H9 (cell line): Measurements from ENCODE around the gene CCDC158. TPM values are rescaled to one million over a fixed set of nuclear protein-coding genes. Genes with fewer than 3 reads are reported as not detected.

ENCODE experiments used
- DNase-seq: peaks from one replicate; pipeline ENCODE4 v3.0.0-alpha.2; 2017
- H2AFZ ChIP-seq: one replicate; pipeline ENCODE4 v1.6.1; 2013; ENCODE audit warnings: mild to moderate bottlenecking, low read length, control low read depth, moderate library complexity
- H2AK5ac ChIP-seq: 2 replicates; pipeline ENCODE4 v1.6.1; 2013; ENCODE audit warnings: low read length, control low read depth, mixed read lengths; ENCODE audit not compliant: insufficient read length
- H2BK120ac ChIP-seq: one replicate; pipeline ENCODE4 v1.6.1; 2013; ENCODE audit warnings: low read depth, mild to moderate bottlenecking, low read length, control low read depth, inconsistent platforms; ENCODE audit not compliant: poor library complexity, severe bottlenecking
- H2BK12ac ChIP-seq: 2 replicates; pipeline ENCODE4 v1.6.1; 2013; ENCODE audit warnings: low read length, control low read depth, mixed read lengths, low read depth; ENCODE audit not compliant: insufficient read length
- H2BK15ac ChIP-seq: 2 replicates; pipeline ENCODE4 v1.6.1; 2013; ENCODE audit warnings: low read depth, low read length, control low read depth
- H2BK20ac ChIP-seq: one replicate; pipeline ENCODE4 v1.6.1; 2013; ENCODE audit warnings: low read depth, mild to moderate bottlenecking, low read length, control low read depth, inconsistent platforms; ENCODE audit not compliant: poor library complexity, severe bottlenecking
- H2BK5ac ChIP-seq: 2 replicates; pipeline ENCODE4 v1.6.1; 2013; ENCODE audit warnings: low read length, control low read depth, mixed read lengths; ENCODE audit not compliant: insufficient read length
- H3K14ac ChIP-seq: 2 replicates; pipeline ENCODE4 v1.6.1; 2013; ENCODE audit warnings: low read length, control low read depth; ENCODE audit not compliant: insufficient read depth
- H3K18ac ChIP-seq: 2 replicates; pipeline ENCODE4 v1.6.1; 2013; ENCODE audit warnings: low read depth, mild to moderate bottlenecking, mixed read lengths, low read length, control low read depth; ENCODE audit not compliant: insufficient read length
- H3K23ac ChIP-seq: 2 replicates; pipeline ENCODE4 v1.6.1; 2013; ENCODE audit warnings: low read length, control low read depth, mixed read lengths, low read depth; ENCODE audit not compliant: insufficient read length
- H3K23me2 ChIP-seq: 2 replicates; pipeline ENCODE4 v1.6.1; 2013; ENCODE audit warnings: low read depth, mild to moderate bottlenecking, mixed read lengths, low read length, control low read depth; ENCODE audit not compliant: insufficient read length, poor library complexity, severe bottlenecking
- H3K27ac ChIP-seq: 2 replicates; pipeline ENCODE4 v1.5.1; 2013; ENCODE audit warnings: low read length, control low read depth, mixed read lengths, low read depth; ENCODE audit not compliant: insufficient read length
- H3K27me3 ChIP-seq: 2 replicates; pipeline ENCODE4 v1.6.1; 2013; ENCODE audit warnings: low read length, control low read depth, inconsistent platforms; ENCODE audit not compliant: insufficient read depth
- H3K4ac ChIP-seq: 2 replicates; pipeline ENCODE4 v1.6.1; 2013; ENCODE audit warnings: low read depth, mild to moderate bottlenecking, control low read depth, inconsistent platforms, low read length, moderate library complexity
- H3K4me1 ChIP-seq: 2 replicates; pipeline ENCODE4 v1.6.1; 2013; ENCODE audit warnings: low read length, control low read depth, inconsistent platforms; ENCODE audit not compliant: insufficient read depth
- H3K4me2 ChIP-seq: 2 replicates; pipeline ENCODE4 v1.6.1; 2013; ENCODE audit warnings: low read length, control low read depth, mixed read lengths; ENCODE audit not compliant: insufficient read length, insufficient read depth
- H3K56ac ChIP-seq: 2 replicates; pipeline ENCODE4 v1.6.1; 2013; ENCODE audit warnings: low read depth, mild to moderate bottlenecking, mixed read lengths, low read length, control low read depth; ENCODE audit not compliant: insufficient read length
- H3K79me1 ChIP-seq: 2 replicates; pipeline ENCODE4 v1.6.1; 2013; ENCODE audit warnings: low read depth, mild to moderate bottlenecking, moderate library complexity, low read length, control low read depth, inconsistent platforms; ENCODE audit not compliant: insufficient read depth, poor library complexity, severe bottlenecking
- H3K79me2 ChIP-seq: 2 replicates; pipeline ENCODE4 v1.6.1; 2013; ENCODE audit warnings: low read length, control low read depth, inconsistent platforms; ENCODE audit not compliant: insufficient read depth
- H3K9ac ChIP-seq: 2 replicates; pipeline ENCODE4 v1.6.1; 2013; ENCODE audit warnings: low read length, control low read depth, mixed read lengths; ENCODE audit not compliant: insufficient read length; ENCODE audit errors: extremely low read depth
- H3K9me3 ChIP-seq: one replicate; pipeline ENCODE4 v1.6.1; 2013; ENCODE audit warnings: low read depth, low read length, inconsistent platforms; ENCODE audit not compliant: control insufficient read depth
- H3T11ph ChIP-seq: one replicate; pipeline ENCODE4 v1.6.1; 2013; ENCODE audit warnings: mild to moderate bottlenecking, low read length, control low read depth, inconsistent platforms
- H4K20me1 ChIP-seq: one replicate; pipeline ENCODE4 v1.6.1; 2013; ENCODE audit not compliant: control insufficient read depth, insufficient read length, insufficient read depth
- H4K5ac ChIP-seq: 2 replicates; pipeline ENCODE4 v1.6.1; 2013; ENCODE audit warnings: low read depth, mild to moderate bottlenecking, mixed read lengths, low read length, control low read depth; ENCODE audit not compliant: insufficient read length
- H4K8ac ChIP-seq: replicated peaks from 2 replicates; pipeline ENCODE4 v1.6.1; 2013; ENCODE audit warnings: low read length, control low read depth, mixed read lengths, low read depth; ENCODE audit not compliant: insufficient read length
- H4K91ac ChIP-seq: 2 replicates; pipeline ENCODE4 v1.6.1; 2013; ENCODE audit warnings: low read depth, mild to moderate bottlenecking, moderate library complexity, mixed read lengths, low read length, control low read depth; ENCODE audit not compliant: insufficient read length
- H3K27ac Mint-ChIP-seq, 3 experiments: 2 replicates in 2 of 3; 3 replicates in 1 of 3; pipeline ENCODE4 v1.8.0; 2020 to 2021; ENCODE audit warnings: mixed read lengths in 3 of 3, mild to moderate bottlenecking in 1 of 3, moderate library complexity in 1 of 3
- H3K27me3 Mint-ChIP-seq: 2 replicates; pipeline ENCODE4 v1.8.0; 2021; ENCODE audit warnings: low read depth, mild to moderate bottlenecking, moderate library complexity, mixed read lengths
- H3K36me3 Mint-ChIP-seq, 3 experiments: 2 replicates in 2 of 3; 3 replicates in 1 of 3; pipeline ENCODE4 v1.8.0; 2020 to 2021; ENCODE audit warnings: low read depth in 3 of 3, mixed read lengths in 3 of 3; ENCODE audit not compliant: insufficient read depth in 1 of 3
- H3K4me1 Mint-ChIP-seq, 2 experiments: 2 replicates each; pipeline ENCODE4 v1.8.0; 2020; ENCODE audit warnings: mixed read lengths in 2 of 2
- H3K4me3 Mint-ChIP-seq, 2 experiments: 2 replicates in 1 of 2; 3 replicates in 1 of 2; pipeline ENCODE4 v1.8.0; 2020 to 2021; ENCODE audit warnings: mild to moderate bottlenecking in 2 of 2, mixed read lengths in 2 of 2, moderate library complexity in 1 of 2
- H3K9me3 Mint-ChIP-seq, 2 experiments: 2 replicates in 1 of 2; 3 replicates in 1 of 2; pipeline ENCODE4 v1.8.0; 2020; ENCODE audit warnings: mild to moderate bottlenecking in 2 of 2, mixed read lengths in 2 of 2, moderate library complexity in 1 of 2
- WGBS: extraction: QIAGEN DNeasy Blood & Tissue Kit; methylation state at CpG from one replicate; pipeline ENCODE4 v1.1.7; 2013; ENCODE audit warnings: missing lambda C conversion rate, low lambda C conversion rate, mixed read lengths; ENCODE audit not compliant: insufficient read length; ENCODE audit errors: extremely low coverage; 5-methylcytosine and 5-hydroxymethylcytosine counted together
- total RNA-seq: library from RNA; stranded (reverse); gene quantifications from 2 replicates; pipeline ENCODE4 v1.2.1, GENCODE V29; 2021
- TF ChIP-seq, protein P1 (sequence below): fragments of 200-600 bp; sonication (generic); conservative IDR thresholded peaks from 3 replicates; pipeline ENCODE4 v1.8.0; 2021; ENCODE audit warnings: antibody characterized with exemption, mild to moderate bottlenecking

Gene CCDC158
- total RNA-seq, 1 experiment from 2014 or later: not detected

DNA sequence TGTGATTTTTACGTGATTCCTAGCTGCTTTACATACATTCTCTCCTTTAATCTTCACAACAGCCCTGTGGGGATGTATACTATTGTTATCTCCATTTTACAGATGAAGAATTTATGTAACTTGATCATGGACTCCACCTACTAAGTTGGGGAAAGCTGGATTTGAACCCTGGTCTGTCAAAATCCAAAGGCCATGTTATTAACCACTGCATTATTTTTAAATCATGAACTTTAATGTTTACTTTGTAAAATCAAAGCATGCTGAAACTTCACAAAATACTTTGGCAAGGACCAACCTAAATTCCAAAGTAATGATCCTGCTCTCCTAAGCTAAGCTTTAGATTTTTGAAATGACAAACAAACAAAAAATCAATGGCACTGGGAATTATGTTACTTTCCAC, 143.3 kb downstream of the CCDC158 start:
- no peaks in the 10 kb centered on the region; a peak in 1 of 5 replicates for H3K9me3 Mint-ChIP-seq
- no peak overlapping the region for H2AFZ ChIP-seq
- H3K9me3 ChIP-seq: no peaks in the 10 kb centered on the region
- no peak overlapping the region for H4K8ac ChIP-seq
- H2BK12ac ChIP-seq: no peak overlapping the region
- WGBS: no CpG with 5 or more reads among the region's 1 CpG
- H3K56ac ChIP-seq: no peak overlapping the region
- H3K27me3 ChIP-seq: no peaks in the 10 kb centered on the region
- H2BK5ac ChIP-seq: no peak overlapping the region
- H3K4me1 ChIP-seq: no peaks in the 10 kb centered on the region
- H2AK5ac ChIP-seq: no peak overlapping the region
- no peaks in the 10 kb centered on the region for H3K79me2 ChIP-seq
- H3K27ac Mint-ChIP-seq: no peak overlapping the region
- H3T11ph ChIP-seq: no peak overlapping the region
- no peak overlapping the region for H2BK20ac ChIP-seq
- no peaks in the 10 kb centered on the region for H3K79me1 ChIP-seq
- H4K5ac ChIP-seq: no peak overlapping the region
- H3K4me1 Mint-ChIP-seq: no peaks in the 10 kb centered on the region
- H3K18ac ChIP-seq: no peak overlapping the region
- H3K23me2 ChIP-seq: no peaks in the 10 kb centered on the region
- H3K27ac ChIP-seq: no peak overlapping the region
- H3K27me3 Mint-ChIP-seq: no peaks in the 10 kb centered on the region
- no peak overlapping the region for H3K4me2 ChIP-seq
- no peak overlapping the region for H3K9ac ChIP-seq
- no peak for DNase-seq
- no peak overlapping the region for H2BK120ac ChIP-seq
- H4K91ac ChIP-seq: no peak overlapping the region
- H3K4ac ChIP-seq: no peak overlapping the region
- H2BK15ac ChIP-seq: no peak overlapping the region
- H3K4me3 Mint-ChIP-seq: no peak overlapping the region
- no peaks in the 10 kb centered on the region for H3K36me3 Mint-ChIP-seq
- H4K20me1 ChIP-seq: no peaks in the 10 kb centered on the region
- no peak overlapping the region for H3K23ac ChIP-seq
- H3K14ac ChIP-seq: no peak overlapping the region
- TF ChIP-seq, protein P1, sequence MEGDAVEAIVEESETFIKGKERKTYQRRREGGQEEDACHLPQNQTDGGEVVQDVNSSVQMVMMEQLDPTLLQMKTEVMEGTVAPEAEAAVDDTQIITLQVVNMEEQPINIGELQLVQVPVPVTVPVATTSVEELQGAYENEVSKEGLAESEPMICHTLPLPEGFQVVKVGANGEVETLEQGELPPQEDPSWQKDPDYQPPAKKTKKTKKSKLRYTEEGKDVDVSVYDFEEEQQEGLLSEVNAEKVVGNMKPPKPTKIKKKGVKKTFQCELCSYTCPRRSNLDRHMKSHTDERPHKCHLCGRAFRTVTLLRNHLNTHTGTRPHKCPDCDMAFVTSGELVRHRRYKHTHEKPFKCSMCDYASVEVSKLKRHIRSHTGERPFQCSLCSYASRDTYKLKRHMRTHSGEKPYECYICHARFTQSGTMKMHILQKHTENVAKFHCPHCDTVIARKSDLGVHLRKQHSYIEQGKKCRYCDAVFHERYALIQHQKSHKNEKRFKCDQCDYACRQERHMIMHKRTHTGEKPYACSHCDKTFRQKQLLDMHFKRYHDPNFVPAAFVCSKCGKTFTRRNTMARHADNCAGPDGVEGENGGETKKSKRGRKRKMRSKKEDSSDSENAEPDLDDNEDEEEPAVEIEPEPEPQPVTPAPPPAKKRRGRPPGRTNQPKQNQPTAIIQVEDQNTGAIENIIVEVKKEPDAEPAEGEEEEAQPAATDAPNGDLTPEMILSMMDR: no peak
